K562 (cell line): ENCODE data around the gene RCC2. TPM values are rescaled to one million over a fixed set of nuclear protein-coding genes. Genes with fewer than 3 reads are reported as not detected.

Source experiments
- ATF4 ChIP-seq: fragments of 450-650 bp; formaldehyde crosslinking; IDR thresholded peaks from 2 replicates; pipeline ENCODE4 v1.4.0; 2022; ENCODE audit warnings: mild to moderate bottlenecking, moderate library complexity
- CBFA2T2 ChIP-seq: fragments of 450-650 bp; conservative IDR thresholded peaks from 2 replicates; pipeline ENCODE4 v1.6.1; 2017; ENCODE audit warnings: mild to moderate bottlenecking
- ETV6 ChIP-seq, 3 experiments: fragments of 150-350 bp in 1 of 3; sonication (generic) in 1 of 3; formaldehyde crosslinking in 1 of 3; IDR thresholded peaks; 2 replicates each; pipeline versions ENCODE4 v1.6.1 to v1.8.0; 2014 to 2022; ENCODE audit warnings: borderline replicate concordance in 2 of 3, low read depth in 2 of 3, antibody characterized with exemption in 1 of 3, low read length in 1 of 3, mild to moderate bottlenecking in 1 of 3, missing genetic modification reagents in 1 of 3
- LEF1 ChIP-seq: fragments of 450-650 bp; IDR thresholded peaks from 2 replicates; pipeline ENCODE4 v1.6.1; 2016; ENCODE audit warnings: mild to moderate bottlenecking
- NCOR1 ChIP-seq: fragments of 450-650 bp; IDR thresholded peaks from 2 replicates; pipeline ENCODE4 v1.6.1; 2016; ENCODE audit warnings: mild to moderate bottlenecking, moderate library complexity
- NR1H2 ChIP-seq: sonication (generic); formaldehyde crosslinking; IDR thresholded peaks from 2 replicates; pipeline ENCODE4 v1.4.0; 2020; ENCODE audit warnings: mild to moderate bottlenecking, missing genetic modification reagents
- PTTG1 ChIP-seq: fragments of 450-650 bp; IDR thresholded peaks from 2 replicates; pipeline ENCODE4 v1.6.1; 2016; ENCODE audit warnings: low read depth, mild to moderate bottlenecking, missing genetic modification characterization, missing compliant biosample characterization
- STAT5B ChIP-seq: fragments of 250-450 bp; sonication (Bioruptor Pico); IDR thresholded peaks from 2 replicates; pipeline ENCODE4 v1.8.0; 2021; ENCODE audit warnings: mild to moderate bottlenecking, inconsistent platforms
- THRAP3 ChIP-seq: fragments of 450-650 bp; IDR thresholded peaks from 2 replicates; pipeline ENCODE4 v1.6.1; 2016; ENCODE audit warnings: mild to moderate bottlenecking, inconsistent platforms, borderline replicate concordance
- XRCC4 ChIP-seq: IDR thresholded peaks from one replicate; pipeline ENCODE4 v1.6.1; 2011; ENCODE audit not compliant: insufficient read depth, insufficient read length; ENCODE audit errors: extremely low read depth
- ZC3H8 ChIP-seq: fragments of 450-650 bp; IDR thresholded peaks from 2 replicates; pipeline ENCODE4 v1.6.1; 2017
- ZEB2 ChIP-seq: fragments of 450-650 bp; IDR thresholded peaks from 2 replicates; pipeline ENCODE4 v1.6.1; 2016
- ZKSCAN3 ChIP-seq: fragments of 250-450 bp; sonication (Bioruptor Pico); IDR thresholded peaks from 2 replicates; pipeline ENCODE4 v1.4.0; 2020
- ZNF175 ChIP-seq: fragments of 200-800 bp; sonication (Bioruptor generic); IDR thresholded peaks from 2 replicates; pipeline ENCODE4 v1.6.1; 2016; ENCODE audit warnings: low read depth, mild to moderate bottlenecking, missing genetic modification characterization, missing compliant biosample characterization
- ZNF57 ChIP-seq: fragments of 450-650 bp; formaldehyde crosslinking; IDR thresholded peaks from 2 replicates; pipeline ENCODE4 v1.4.0; 2020; ENCODE audit warnings: mild to moderate bottlenecking, moderate library complexity
- ZNF583 ChIP-seq: fragments of 250-450 bp; sonication (Bioruptor Pico); IDR thresholded peaks from 2 replicates; pipeline ENCODE4 v1.4.0; 2020
- polyA plus RNA-seq, 8 experiments: library from polyadenylated mRNA; depleted of rRNA in 4 of 8; stranded (reverse) in 5 of 8; unstranded in 3 of 8; fragments of >200 nt; fragmentation: Nextera tagmentation in 2 of 8; fragmentation: Illumina TruSeq in 1 of 8; extraction: Ambion mirVana in 2 of 8; extraction: Trizol in 1 of 8; gene quantifications; 2 replicates each; pipeline versions ENCODE4 v1.2.1 to v1.2.3, GENCODE V29; 2011 to 2014; ENCODE audit warnings: inconsistent platforms in 1 of 8, missing spikeins in 1 of 8
- total RNA-seq, 7 experiments: library from RNA; depleted of rRNA in 6 of 7; stranded (reverse); fragments of >200 nt in 6 of 7; fragmentation: Illumina TruSeq in 2 of 7; extraction: Trizol in 2 of 7; gene quantifications; 2 replicates each; pipeline versions ENCODE4 v1.2.1 to v1.2.3, GENCODE V29; 2011 to 2021; ENCODE audit warnings: low replicate concordance in 1 of 7
- TF ChIP-seq, protein P1 (sequence below): fragments of 450-650 bp; IDR thresholded peaks from 2 replicates; pipeline ENCODE4 v1.6.1; 2017; ENCODE audit warnings: antibody characterized with exemption
- TF ChIP-seq, protein P2 (sequence below): fragments of 450-650 bp; IDR thresholded peaks from 2 replicates; pipeline ENCODE4 v1.6.1; 2018; ENCODE audit warnings: mild to moderate bottlenecking, low read depth; ENCODE audit not compliant: partially characterized antibody
- TF ChIP-seq, protein P3 (sequence below): fragments of 250-450 bp; sonication (Bioruptor Pico); IDR thresholded peaks from 2 replicates; pipeline ENCODE4 v1.4.0; 2020; ENCODE audit warnings: mild to moderate bottlenecking, moderate library complexity

RCC2 gene
- total and polyA plus RNA-seq, 9 of the 15 experiments (the other 6 are each of a cell fraction or from before 2014, with no cell fraction given) = 31.8 to 292 (median 116) TPM

GRCh38 chr1:17360272-17360956, 79.1 kb downstream of the RCC2 start (continued):
- TF ChIP-seq, protein P1, sequence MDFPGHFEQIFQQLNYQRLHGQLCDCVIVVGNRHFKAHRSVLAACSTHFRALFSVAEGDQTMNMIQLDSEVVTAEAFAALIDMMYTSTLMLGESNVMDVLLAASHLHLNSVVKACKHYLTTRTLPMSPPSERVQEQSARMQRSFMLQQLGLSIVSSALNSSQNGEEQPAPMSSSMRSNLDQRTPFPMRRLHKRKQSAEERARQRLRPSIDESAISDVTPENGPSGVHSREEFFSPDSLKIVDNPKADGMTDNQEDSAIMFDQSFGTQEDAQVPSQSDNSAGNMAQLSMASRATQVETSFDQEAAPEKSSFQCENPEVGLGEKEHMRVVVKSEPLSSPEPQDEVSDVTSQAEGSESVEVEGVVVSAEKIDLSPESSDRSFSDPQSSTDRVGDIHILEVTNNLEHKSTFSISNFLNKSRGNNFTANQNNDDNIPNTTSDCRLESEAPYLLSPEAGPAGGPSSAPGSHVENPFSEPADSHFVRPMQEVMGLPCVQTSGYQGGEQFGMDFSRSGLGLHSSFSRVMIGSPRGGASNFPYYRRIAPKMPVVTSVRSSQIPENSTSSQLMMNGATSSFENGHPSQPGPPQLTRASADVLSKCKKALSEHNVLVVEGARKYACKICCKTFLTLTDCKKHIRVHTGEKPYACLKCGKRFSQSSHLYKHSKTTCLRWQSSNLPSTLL = no peak
- TF ChIP-seq ZC3H8 (no peak), ZNF583 (CRISPR knock-in tag) (peak; percentile 100), ZNF57 (peak; percentile 93), THRAP3 (no peak), XRCC4 (no peak), NCOR1 (peak; percentile 92), ZKSCAN3 (CRISPR knock-in tag) (no peak), CBFA2T2 (peak; percentile 95), PTTG1 (tag) (peak; percentile 98), STAT5B (CRISPR knock-in tag) (peak; percentile 94), ZNF175 (CRISPR knock-in tag) (peak; percentile 99), ATF4 (CRISPR knock-in tag) (peak; percentile 99), ZEB2 (no peak), NR1H2 (CRISPR knock-in tag) (no peak), ETV6 (IDR thresholded peaks at IDR 0.05; ENCODE audit: borderline replicate concordance in 1 of 2, low read depth in 2 of 2, low read length in 1 of 2) (no peak), ETV6 (CRISPR knock-in tag; IDR thresholded peaks at IDR 0.05; ENCODE audit: borderline replicate concordance) (no peak), LEF1 (peak; percentile 74; the same call in 1 of the 2 replicates)
- TF ChIP-seq, protein P2, sequence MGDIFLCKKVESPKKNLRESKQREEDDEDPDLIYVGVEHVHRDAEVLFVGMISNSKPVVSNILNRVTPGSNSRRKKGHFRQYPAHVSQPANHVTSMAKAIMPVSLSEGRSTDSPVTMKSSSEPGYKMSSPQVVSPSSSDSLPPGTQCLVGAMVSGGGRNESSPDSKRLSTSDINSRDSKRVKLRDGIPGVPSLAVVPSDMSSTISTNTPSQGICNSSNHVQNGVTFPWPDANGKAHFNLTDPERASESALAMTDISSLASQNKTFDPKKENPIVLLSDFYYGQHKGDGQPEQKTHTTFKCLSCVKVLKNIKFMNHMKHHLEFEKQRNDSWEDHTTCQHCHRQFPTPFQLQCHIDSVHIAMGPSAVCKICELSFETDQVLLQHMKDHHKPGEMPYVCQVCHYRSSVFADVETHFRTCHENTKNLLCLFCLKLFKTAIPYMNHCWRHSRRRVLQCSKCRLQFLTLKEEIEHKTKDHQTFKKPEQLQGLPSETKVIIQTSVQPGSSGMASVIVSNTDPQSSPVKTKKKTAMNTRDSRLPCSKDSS = no peak
- TF ChIP-seq, protein P3, sequence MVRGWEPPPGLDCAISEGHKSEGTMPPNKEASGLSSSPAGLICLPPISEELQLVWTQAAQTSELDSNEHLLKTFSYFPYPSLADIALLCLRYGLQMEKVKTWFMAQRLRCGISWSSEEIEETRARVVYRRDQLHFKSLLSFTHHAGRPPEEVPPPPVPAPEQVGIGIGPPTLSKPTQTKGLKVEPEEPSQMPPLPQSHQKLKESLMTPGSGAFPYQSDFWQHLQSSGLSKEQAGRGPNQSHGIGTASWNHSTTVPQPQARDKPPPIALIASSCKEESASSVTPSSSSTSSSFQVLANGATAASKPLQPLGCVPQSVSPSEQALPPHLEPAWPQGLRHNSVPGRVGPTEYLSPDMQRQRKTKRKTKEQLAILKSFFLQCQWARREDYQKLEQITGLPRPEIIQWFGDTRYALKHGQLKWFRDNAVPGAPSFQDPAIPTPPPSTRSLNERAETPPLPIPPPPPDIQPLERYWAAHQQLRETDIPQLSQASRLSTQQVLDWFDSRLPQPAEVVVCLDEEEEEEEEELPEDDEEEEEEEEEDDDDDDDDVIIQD = peak; percentile 94
